ENCODE results near the gene CNDP1.

- TF ChIP-seq EP300 (IDR thresholded peaks at IDR 0.05; ENCODE audit: borderline replicate concordance) (no peak), CREB1 (IDR thresholded peaks at IDR 0.05; ENCODE audit: low read depth) (no peak), RAD21 (IDR thresholded peaks at IDR 0.05; ENCODE audit: low read depth) (no peak), CEBPB (IDR thresholded peaks at IDR 0.05) (no peak), MAX (IDR thresholded peaks at IDR 0.05) (no peak), FOXM1 (IDR thresholded peaks at IDR 0.05; ENCODE audit: borderline replicate concordance, low read depth) (no peak), REST (IDR thresholded peaks at IDR 0.05; ENCODE audit: low read depth) (no peak), NFIC (IDR thresholded peaks at IDR 0.05) (no peak), ZBTB7A (IDR thresholded peaks at IDR 0.05; ENCODE audit: low read depth) (no peak)
Observed at GRCh38 chr18:74577019-74577418, 42.7 kb downstream of the CNDP1 start.

Data from Ishikawa (cell line).